GM12878 (cell line): ENCODE results near the gene MPC1. TPM values are rescaled to one million over a fixed set of nuclear protein-coding genes. Genes with fewer than 3 reads are reported as not detected.

Experiments
- ATAC-seq: fragments of 200-7000 bp; cut with Tn5 transposase; 3 replicates; pipeline ENCODE4 v1.9.1; 2020; ENCODE audit warnings: mild to moderate bottlenecking, moderate library complexity
- BruUV-seq: library from RNA; stranded (reverse); fragments of 400-500 nt; replicated peaks from 2 replicates; lab custom pipeline; 2021; lab: Mats Ljungman, UMichigan
- CTCF ChIA-PET: fragments of 300-600 bp; sonication (Branson Sonifier 250); formaldehyde crosslinking; extraction: SDS; loops from one replicate; lab custom pipeline; 2021; ENCODE audit warnings: inconsistent platforms; lab: Yijun Ruan, JAX
- POLR2A ChIA-PET: fragments of 350-600 bp; formaldehyde crosslinking; extraction: SDS; loops from one replicate; lab custom pipeline; 2021; ENCODE audit warnings: inconsistent platforms; lab: Charles Lee
- RAD21 ChIA-PET: fragments of 300-600 bp; sonication (Branson Sonifier 250); formaldehyde crosslinking; loops from one replicate; lab custom pipeline; 2023; ENCODE audit warnings: antibody characterized with exemption; ENCODE audit not compliant: unreplicated experiment; lab: Charles Lee
- SMC1A ChIA-PET: fragments of 300-600 bp; sonication (Branson Sonifier 250); formaldehyde crosslinking; loops from one replicate; lab custom pipeline; 2023; ENCODE audit not compliant: unreplicated experiment, uncharacterized antibody; lab: Charles Lee
- DNase-seq: peaks from one replicate; pipeline ENCODE4 v3.0.0-alpha.2; 2011; ENCODE audit warnings: low read depth, low spot score
- FAIRE-seq: peaks from 3 replicates; lab custom pipeline; 2011; peaks lifted over from hg19 to GRCh38; lab: Jason Lieb, UNC
- H2AFZ ChIP-seq: 2 replicates; pipeline ENCODE4 v1.6.0; 2011; ENCODE audit warnings: low read depth, low read length, control low read depth; ENCODE audit not compliant: control insufficient read depth
- H3K27ac ChIP-seq: 2 replicates; pipeline ENCODE4 v1.5.1; 2011; ENCODE audit warnings: control low read depth; ENCODE audit not compliant: control insufficient read depth, insufficient read depth
- H3K27me3 ChIP-seq, 2 experiments: replicated peaks in 1 of 2; 2 replicates each; pipeline versions ENCODE4 v1.6.0 to v1.6.1; 2011; ENCODE audit warnings: low read length in 1 of 2; ENCODE audit not compliant: control insufficient read depth in 2 of 2, insufficient read depth in 2 of 2
- H3K36me3 ChIP-seq, 2 experiments: 2 replicates each; pipeline ENCODE4 v1.5.1; 2011; ENCODE audit warnings: low read length in 1 of 2; ENCODE audit not compliant: control insufficient read depth in 2 of 2, insufficient read depth in 2 of 2
- H3K4me1 ChIP-seq: 2 replicates; pipeline ENCODE4 v1.6.1; 2011; ENCODE audit warnings: mild to moderate bottlenecking, low read length, moderate library complexity, mixed read lengths; ENCODE audit not compliant: control insufficient read depth, insufficient read depth
- H3K4me2 ChIP-seq: 2 replicates; pipeline ENCODE4 v1.6.0; 2011; ENCODE audit warnings: control low read depth; ENCODE audit not compliant: control insufficient read depth, insufficient read depth
- H3K4me3 ChIP-seq: fragments of 200-600 bp; sonication (generic); 2 replicates; pipeline ENCODE4 v1.5.1; 2016
- H3K79me2 ChIP-seq: 2 replicates; pipeline ENCODE4 v1.6.0; 2011; ENCODE audit warnings: low read length; ENCODE audit not compliant: control insufficient read depth, insufficient read depth
- H3K9ac ChIP-seq: 2 replicates; pipeline ENCODE4 v1.8.0; 2011; ENCODE audit warnings: low read length, control low read depth, mixed read lengths; ENCODE audit not compliant: control insufficient read depth, insufficient read depth
- H3K9me3 ChIP-seq: replicated peaks from 3 replicates; pipeline ENCODE4 v1.5.1; 2011; ENCODE audit warnings: mild to moderate bottlenecking, low read length; ENCODE audit not compliant: control insufficient read depth, insufficient read depth
- H4K20me1 ChIP-seq: 2 replicates; pipeline ENCODE4 v1.6.0; 2011; ENCODE audit not compliant: control insufficient read depth, insufficient read depth
- CEBPZ ChIP-seq: fragments of 150-350 bp; IDR thresholded peaks from 2 replicates; pipeline ENCODE4 v1.6.1; 2016; ENCODE audit warnings: low read depth, low read length
- CUX1 ChIP-seq: IDR thresholded peaks from 2 replicates; pipeline ENCODE4 v1.6.1; 2012; ENCODE audit warnings: improper control_type of control experiment, low read depth, low read length; ENCODE audit not compliant: insufficient replicate concordance
- NFXL1 ChIP-seq: fragments of 450-650 bp; IDR thresholded peaks from 2 replicates; pipeline ENCODE4 v1.6.1; 2017; ENCODE audit warnings: antibody characterized with exemption, mild to moderate bottlenecking, borderline replicate concordance
- PBX3 ChIP-seq: IDR thresholded peaks from 2 replicates; pipeline ENCODE4 v1.6.1; 2011; ENCODE audit warnings: mild to moderate bottlenecking, low read depth, low read length, moderate library complexity; ENCODE audit not compliant: insufficient replicate concordance
- USF1 ChIP-seq: IDR thresholded peaks from 2 replicates; pipeline ENCODE4 v1.6.1; 2011; ENCODE audit warnings: borderline replicate concordance, low read depth, mild to moderate bottlenecking, moderate library complexity, mixed read lengths, low read length; ENCODE audit not compliant: insufficient read depth; ENCODE audit errors: extremely low read length
- ZNF687 ChIP-seq: fragments of 450-650 bp; IDR thresholded peaks from 2 replicates; pipeline ENCODE4 v1.6.1; 2017; ENCODE audit warnings: mild to moderate bottlenecking, moderate library complexity
- WGBS: methylation state at CpG from one replicate; pipeline ENCODE4 v1.1.6; 2016; ENCODE audit warnings: low lambda C conversion rate; ENCODE audit not compliant: insufficient replicate concordance, insufficient coverage; ENCODE audit errors: missing lambda C conversion rate; 5-methylcytosine and 5-hydroxymethylcytosine counted together
- in situ Hi-C: fragments of 300-500 bp; cut with MboI; formaldehyde crosslinking; loops from 9 replicates; pipeline ENCODE4 v1.14.3; 2018; ENCODE audit warnings: mixed read lengths
- intact Hi-C: fragments of 100-400 bp; cut with micrococcal nuclease; formaldehyde crosslinking; loops from one replicate; pipeline ENCODE4 v1.14.2; 2022; ENCODE audit not compliant: unreplicated experiment
- polyA plus RNA-seq, 11 experiments: library from polyadenylated mRNA; depleted of rRNA in 4 of 11; unstranded in 6 of 11; stranded (reverse) in 5 of 11; fragments of >200 nt; fragmentation: Nextera tagmentation in 4 of 11; fragmentation: Illumina TruSeq in 1 of 11; extraction: Ambion mirVana in 4 of 11; extraction: Trizol in 1 of 11; gene quantifications; 1 replicate in 1 of 11; 2 replicates in 10 of 11; pipeline versions ENCODE4 v1.2.1 to v1.2.3, GENCODE V29; 2011 to 2016; ENCODE audit warnings: inconsistent platforms in 2 of 11, missing spikeins in 2 of 11, low read depth in 1 of 11
- total RNA-seq, 4 experiments: library from RNA; depleted of rRNA in 3 of 4; stranded (reverse); fragments of >200 nt in 3 of 4; fragmentation: Illumina TruSeq in 1 of 4; extraction: Trizol in 1 of 4; gene quantifications; 2 replicates each; pipeline versions ENCODE4 v1.2.1 to v1.2.3, GENCODE V29; 2013 to 2021

Gene MPC1
- total and polyA plus RNA-seq, 10 of the 15 experiments (the other 5 are each of a cell fraction or from before 2014, with no cell fraction given): 53.2 to 177 (median 78.8) TPM

GRCh38 chr6:166422201-166422940 is 39.6 kb upstream of the MPC1 start:
- H3K36me3 ChIP-seq: no peaks in the 10 kb centered on the region
- ChIA-PET CTCF (no interaction called here), SMC1A (no interaction called here), RAD21 (no interaction called here), POLR2A (no interaction called here)
- ATAC-seq (no peak), DNase-seq (no peak), FAIRE-seq (no peak)
- no peak overlapping the region for H3K4me3 ChIP-seq
- H3K27me3 ChIP-seq: no peaks in the 10 kb centered on the region; a peak in 1 of 4 replicates
- H4K20me1 ChIP-seq: no peaks in the 10 kb centered on the region
- BruUV-seq: no TSS peak
- H3K4me2 ChIP-seq: no peak overlapping the region
- H2AFZ ChIP-seq: no peak overlapping the region
- no peak overlapping the region for H3K9ac ChIP-seq
- in situ Hi-C loops (no loop called here), intact Hi-C loops (no loop called here)
- H3K9me3 ChIP-seq: no peaks in the 10 kb centered on the region
- WGBS: 63% methylated on average over 20 of the region's 20 CpGs
- no peak overlapping the region for H3K27ac ChIP-seq
- no peaks in the 10 kb centered on the region for H3K79me2 ChIP-seq
- peaks cover 13% of the 10 kb centered on the region for H3K4me1 ChIP-seq
- no peak for TF ChIP-seq ZNF687
- TF ChIP-seq PBX3: no peak
- TF ChIP-seq USF1: no peak
- TF ChIP-seq NFXL1: no peak
- TF ChIP-seq CUX1: no peak
- TF ChIP-seq CEBPZ: no peak
